Body of pancreas (tissue), 4 donors: ENCODE measurements around the gene ZNF518A.

ENCODE experiments used
- CTCF ChIP-seq, 7 experiments: fragments of 450-650 bp in 4 of 7; fragments of 200-600 bp in 3 of 7; sonication (generic) in 3 of 7; IDR thresholded peaks; one replicate each; pipeline ENCODE4 v1.5.1; 2016 to 2019; ENCODE audit warnings: antibody characterized with exemption in 7 of 7
- POLR2A ChIP-seq, 3 donors: fragments of 450-650 bp; IDR thresholded peaks; one replicate each; pipeline ENCODE4 v1.6.1; 2016; ENCODE audit warnings: antibody characterized with exemption in 3 of 3, mild to moderate bottlenecking in 2 of 3

- no peak for TF ChIP-seq POLR2A (IDR thresholded peaks at IDR 0.05)
- TF ChIP-seq CTCF (IDR thresholded peaks at IDR 0.05): no peak
These were observed 33.1 kb upstream of the ZNF518A start for GRCh38 chr10:96096958-96097357.
